Mammary epithelial cell (primary cell): Measurements from ENCODE around the gene LAMA1.

Experiments
- CTCF ChIP-seq, 2 donors: IDR thresholded peaks in 1 of 2; conservative IDR thresholded peaks in 1 of 2; 2 replicates each; pipeline ENCODE4 v1.5.1; 2011 to 2012; ENCODE audit warnings: inconsistent platforms in 2 of 2, low read length in 2 of 2, mild to moderate bottlenecking in 2 of 2, control low read depth in 1 of 2, low read depth in 1 of 2; ENCODE audit not compliant: insufficient read depth in 1 of 2; ENCODE audit errors: extremely low read depth in 1 of 2
- EZH2 ChIP-seq: IDR thresholded peaks from 2 replicates; pipeline ENCODE4 v1.6.1; 2012; ENCODE audit warnings: low read length, inconsistent platforms, borderline replicate concordance

- TF ChIP-seq CTCF (conservative IDR thresholded peaks at IDR 0.05 in 1 of 2, IDR thresholded peaks at IDR 0.05 in 1 of 2; ENCODE audit: extremely low read depth in 1 of 2, insufficient read depth in 1 of 2, low read depth in 1 of 2, low read length in 2 of 2) = no peak
- TF ChIP-seq EZH2 = no peak
These were observed 47.1 kb downstream of the LAMA1 start for GRCh38 chr18:7070466-7070865.
